ENCODE results near the gene TRABD. TPM values are rescaled to one million over a fixed set of nuclear protein-coding genes. Genes with fewer than 3 reads are reported as not detected.

The TRABD gene
- polyA plus RNA-seq, 1 donor from 2014 or later, result 31.8 TPM

DNA sequence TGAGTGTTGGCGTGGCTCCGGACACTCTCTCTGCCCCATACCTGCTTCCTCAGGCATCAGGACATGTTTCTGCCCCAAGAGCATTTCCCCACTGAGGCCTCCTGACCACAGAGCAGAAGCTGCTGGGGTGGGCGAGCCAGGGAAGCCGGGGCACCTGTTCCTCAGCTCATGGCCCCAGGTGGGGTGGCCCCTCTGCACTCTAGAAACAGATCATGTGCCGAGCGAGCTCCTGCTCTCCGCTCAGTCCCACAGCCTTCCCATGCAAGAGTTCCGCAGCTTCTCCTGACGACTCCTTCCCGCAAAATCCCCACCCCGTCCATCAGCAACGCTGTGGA is 37.6 kb upstream of the TRABD start:
- Histone ChIP-seq H3K4me2 (ENCODE audit: low read length) (no peak overlapping the region), H4K20me1 (ENCODE audit: insufficient read depth) (no peaks in the 10 kb centered on the region), H2AFZ (ENCODE audit: low read depth, low read length) (no peak overlapping the region), H3F3A (ENCODE audit: insufficient read depth, low read length, poor library complexity, severe bottlenecking) (no peaks in the 10 kb centered on the region), H3K36me3 (ENCODE audit: insufficient read depth, low read length) (no peaks in the 10 kb centered on the region), H3K27ac (ENCODE audit: low read length) (peak overlapping the region; percentile 67), H3K79me2 (replicated peaks; ENCODE audit: insufficient read depth, low read length) (no peaks in the 10 kb centered on the region), H3K9me2 (ENCODE audit: insufficient read depth, low read length) (no peaks in the 10 kb centered on the region), H3K9me3 (ENCODE audit: low read length) (no peaks in the 10 kb centered on the region), H3K4me3 (ENCODE audit: low read length) (peak overlapping the region; percentile 12), H3K27me3 (ENCODE audit: insufficient read depth, low read depth, low read length) (no peaks in the 10 kb centered on the region), H3K9ac (ENCODE audit: low read length) (peak overlapping the region; percentile 46)
- TF ChIP-seq, protein P1, sequence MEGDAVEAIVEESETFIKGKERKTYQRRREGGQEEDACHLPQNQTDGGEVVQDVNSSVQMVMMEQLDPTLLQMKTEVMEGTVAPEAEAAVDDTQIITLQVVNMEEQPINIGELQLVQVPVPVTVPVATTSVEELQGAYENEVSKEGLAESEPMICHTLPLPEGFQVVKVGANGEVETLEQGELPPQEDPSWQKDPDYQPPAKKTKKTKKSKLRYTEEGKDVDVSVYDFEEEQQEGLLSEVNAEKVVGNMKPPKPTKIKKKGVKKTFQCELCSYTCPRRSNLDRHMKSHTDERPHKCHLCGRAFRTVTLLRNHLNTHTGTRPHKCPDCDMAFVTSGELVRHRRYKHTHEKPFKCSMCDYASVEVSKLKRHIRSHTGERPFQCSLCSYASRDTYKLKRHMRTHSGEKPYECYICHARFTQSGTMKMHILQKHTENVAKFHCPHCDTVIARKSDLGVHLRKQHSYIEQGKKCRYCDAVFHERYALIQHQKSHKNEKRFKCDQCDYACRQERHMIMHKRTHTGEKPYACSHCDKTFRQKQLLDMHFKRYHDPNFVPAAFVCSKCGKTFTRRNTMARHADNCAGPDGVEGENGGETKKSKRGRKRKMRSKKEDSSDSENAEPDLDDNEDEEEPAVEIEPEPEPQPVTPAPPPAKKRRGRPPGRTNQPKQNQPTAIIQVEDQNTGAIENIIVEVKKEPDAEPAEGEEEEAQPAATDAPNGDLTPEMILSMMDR (IDR thresholded peaks at IDR 0.05; ENCODE audit: poor library complexity, severe bottlenecking), result no peak
- no peak for TF ChIP-seq TAF1 (IDR thresholded peaks at IDR 0.05; ENCODE audit: low read depth)
- TF ChIP-seq, protein P2, sequence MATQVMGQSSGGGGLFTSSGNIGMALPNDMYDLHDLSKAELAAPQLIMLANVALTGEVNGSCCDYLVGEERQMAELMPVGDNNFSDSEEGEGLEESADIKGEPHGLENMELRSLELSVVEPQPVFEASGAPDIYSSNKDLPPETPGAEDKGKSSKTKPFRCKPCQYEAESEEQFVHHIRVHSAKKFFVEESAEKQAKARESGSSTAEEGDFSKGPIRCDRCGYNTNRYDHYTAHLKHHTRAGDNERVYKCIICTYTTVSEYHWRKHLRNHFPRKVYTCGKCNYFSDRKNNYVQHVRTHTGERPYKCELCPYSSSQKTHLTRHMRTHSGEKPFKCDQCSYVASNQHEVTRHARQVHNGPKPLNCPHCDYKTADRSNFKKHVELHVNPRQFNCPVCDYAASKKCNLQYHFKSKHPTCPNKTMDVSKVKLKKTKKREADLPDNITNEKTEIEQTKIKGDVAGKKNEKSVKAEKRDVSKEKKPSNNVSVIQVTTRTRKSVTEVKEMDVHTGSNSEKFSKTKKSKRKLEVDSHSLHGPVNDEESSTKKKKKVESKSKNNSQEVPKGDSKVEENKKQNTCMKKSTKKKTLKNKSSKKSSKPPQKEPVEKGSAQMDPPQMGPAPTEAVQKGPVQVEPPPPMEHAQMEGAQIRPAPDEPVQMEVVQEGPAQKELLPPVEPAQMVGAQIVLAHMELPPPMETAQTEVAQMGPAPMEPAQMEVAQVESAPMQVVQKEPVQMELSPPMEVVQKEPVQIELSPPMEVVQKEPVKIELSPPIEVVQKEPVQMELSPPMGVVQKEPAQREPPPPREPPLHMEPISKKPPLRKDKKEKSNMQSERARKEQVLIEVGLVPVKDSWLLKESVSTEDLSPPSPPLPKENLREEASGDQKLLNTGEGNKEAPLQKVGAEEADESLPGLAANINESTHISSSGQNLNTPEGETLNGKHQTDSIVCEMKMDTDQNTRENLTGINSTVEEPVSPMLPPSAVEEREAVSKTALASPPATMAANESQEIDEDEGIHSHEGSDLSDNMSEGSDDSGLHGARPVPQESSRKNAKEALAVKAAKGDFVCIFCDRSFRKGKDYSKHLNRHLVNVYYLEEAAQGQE (IDR thresholded peaks at IDR 0.05; ENCODE audit: borderline replicate concordance), result no peak
- TF ChIP-seq EP300 (conservative IDR thresholded peaks at IDR 0.05; ENCODE audit: poor library complexity, severe bottlenecking), result no peak
- TF ChIP-seq MXI1 (conservative IDR thresholded peaks at IDR 0.05; ENCODE audit: poor library complexity, severe bottlenecking), result no peak
- TF ChIP-seq SMC3 (conservative IDR thresholded peaks at IDR 0.05; ENCODE audit: poor library complexity), result no peak
- no peak for TF ChIP-seq POLR2AphosphoS5 (IDR thresholded peaks at IDR 0.05)
- TF ChIP-seq RAD21 (conservative IDR thresholded peaks at IDR 0.05), result no peak
- TF ChIP-seq EZH2 (IDR thresholded peaks at IDR 0.05; ENCODE audit: borderline replicate concordance, insufficient read depth, low read length, poor library complexity, severe bottlenecking), result no peak

DNA sequence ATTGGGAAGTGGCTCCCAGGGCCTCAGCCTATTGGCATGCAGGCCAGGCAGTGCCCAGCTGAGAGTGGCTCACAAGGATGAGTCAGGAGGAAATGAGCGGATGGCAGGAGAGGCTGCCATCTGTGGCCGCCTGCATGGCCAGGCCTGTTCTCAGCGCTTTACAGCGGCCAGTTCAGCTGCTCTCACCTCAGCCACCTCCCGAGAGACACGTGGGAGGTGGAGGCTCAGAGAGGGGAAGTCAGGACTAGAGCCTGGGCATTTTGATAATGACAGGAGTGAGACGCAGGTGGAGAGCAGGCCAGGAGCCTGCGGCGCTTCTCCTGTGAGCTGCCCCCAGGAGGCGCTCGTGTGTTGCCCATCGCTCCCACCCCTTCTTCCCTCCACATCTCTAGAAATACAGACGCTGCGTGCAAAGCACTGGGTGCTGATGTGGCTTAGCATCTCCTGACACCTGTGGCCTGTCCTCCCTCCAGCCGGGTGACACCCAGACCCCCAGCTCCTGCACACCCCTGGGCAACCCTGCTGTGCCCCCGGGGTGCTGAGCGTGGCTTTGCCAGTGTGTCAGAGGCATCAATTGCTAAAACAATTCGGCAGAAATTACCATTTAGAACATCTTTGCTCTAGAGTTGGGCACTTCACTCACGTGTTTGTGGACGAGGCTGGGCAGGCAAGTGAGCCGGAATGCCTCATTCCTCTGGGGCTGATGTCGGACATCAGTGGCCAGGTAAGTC is 36.6 kb upstream of the TRABD start:
- Histone ChIP-seq H3K4me3 (ENCODE audit: low read length) (no peak overlapping the region), H2AFZ (ENCODE audit: low read depth, low read length) (no peak overlapping the region), H3K27ac (ENCODE audit: low read length) (no peak overlapping the region), H3K79me2 (replicated peaks; ENCODE audit: insufficient read depth, low read length) (no peaks in the 10 kb centered on the region), H3K4me2 (ENCODE audit: low read length) (no peak overlapping the region), H4K20me1 (ENCODE audit: insufficient read depth) (no peaks in the 10 kb centered on the region), H3F3A (ENCODE audit: insufficient read depth, low read length, poor library complexity, severe bottlenecking) (no peaks in the 10 kb centered on the region), H3K9ac (ENCODE audit: low read length) (no peak overlapping the region), H3K36me3 (ENCODE audit: insufficient read depth, low read length) (no peaks in the 10 kb centered on the region), H3K27me3 (ENCODE audit: insufficient read depth, low read depth, low read length) (no peaks in the 10 kb centered on the region), H3K9me2 (ENCODE audit: insufficient read depth, low read length) (no peaks in the 10 kb centered on the region), H3K9me3 (ENCODE audit: low read length) (no peaks in the 10 kb centered on the region)
- no peak for TF ChIP-seq EZH2 (IDR thresholded peaks at IDR 0.05; ENCODE audit: borderline replicate concordance, insufficient read depth, low read length, poor library complexity, severe bottlenecking)
- TF ChIP-seq, protein P1 (IDR thresholded peaks at IDR 0.05; ENCODE audit: poor library complexity, severe bottlenecking), result peak; percentile 32

Data from neural cell (in vitro differentiated cells).